ENCODE results near the gene RFX3.

Gene RFX3

DNA sequence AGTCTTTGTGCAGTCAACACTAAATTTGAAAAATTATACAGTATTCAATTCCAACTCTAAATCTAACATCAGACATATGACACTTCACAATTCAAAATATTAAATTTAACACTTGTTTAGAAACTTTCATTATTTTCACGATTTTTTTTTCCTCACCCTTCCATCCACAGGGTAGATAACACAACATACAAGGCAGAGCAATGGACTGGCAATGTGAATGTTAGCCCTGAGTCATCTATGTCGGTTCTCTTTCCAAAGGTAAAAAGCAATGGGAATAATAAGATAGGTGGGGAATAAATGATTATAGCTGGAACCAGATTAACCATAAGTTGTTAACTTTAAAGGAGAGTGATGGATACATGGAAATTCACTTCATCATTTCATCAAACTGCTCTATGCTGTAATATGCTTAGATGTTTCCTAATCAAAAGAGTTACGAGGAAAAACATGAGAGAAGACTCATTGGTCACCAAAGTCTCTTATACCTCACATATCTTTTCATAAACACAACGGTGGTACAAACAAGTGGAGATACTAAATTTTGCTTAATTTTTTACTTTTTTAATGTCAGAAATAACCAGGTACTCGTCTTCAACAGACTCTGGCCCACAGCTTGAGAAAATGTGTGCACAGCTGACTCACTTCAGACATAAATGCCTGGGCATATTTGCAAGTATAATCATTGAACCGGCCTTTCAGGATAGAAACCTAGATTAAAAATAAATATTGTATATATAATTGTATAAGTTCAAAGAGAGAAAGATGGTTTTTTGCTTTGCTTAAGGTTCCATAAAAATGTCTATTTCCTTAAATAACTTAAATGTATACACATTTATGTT lies 23.0 kb downstream of the RFX3 start:
- DNase-seq (ENCODE audit: low read depth in 1 of 2, low spot score in 1 of 2), result no peak

GRCh38 chr9:3500044-3500443 lies 25.8 kb downstream of the RFX3 start:
- DNase-seq (ENCODE audit: low read depth in 1 of 2, low spot score in 1 of 2), result no peak
- H3K4me3 ChIP-seq (replicated peaks; ENCODE audit: insufficient read depth, low read length), result no peak overlapping the region
- TF ChIP-seq GABPA (IDR thresholded peaks at IDR 0.05; ENCODE audit: low read depth) (no peak), POLR2AphosphoS5 (IDR thresholded peaks at IDR 0.05; ENCODE audit: low read depth) (no peak), SPI1 (IDR thresholded peaks at IDR 0.05; ENCODE audit: borderline replicate concordance, low read depth) (no peak)
- TF ChIP-seq, protein P1, sequence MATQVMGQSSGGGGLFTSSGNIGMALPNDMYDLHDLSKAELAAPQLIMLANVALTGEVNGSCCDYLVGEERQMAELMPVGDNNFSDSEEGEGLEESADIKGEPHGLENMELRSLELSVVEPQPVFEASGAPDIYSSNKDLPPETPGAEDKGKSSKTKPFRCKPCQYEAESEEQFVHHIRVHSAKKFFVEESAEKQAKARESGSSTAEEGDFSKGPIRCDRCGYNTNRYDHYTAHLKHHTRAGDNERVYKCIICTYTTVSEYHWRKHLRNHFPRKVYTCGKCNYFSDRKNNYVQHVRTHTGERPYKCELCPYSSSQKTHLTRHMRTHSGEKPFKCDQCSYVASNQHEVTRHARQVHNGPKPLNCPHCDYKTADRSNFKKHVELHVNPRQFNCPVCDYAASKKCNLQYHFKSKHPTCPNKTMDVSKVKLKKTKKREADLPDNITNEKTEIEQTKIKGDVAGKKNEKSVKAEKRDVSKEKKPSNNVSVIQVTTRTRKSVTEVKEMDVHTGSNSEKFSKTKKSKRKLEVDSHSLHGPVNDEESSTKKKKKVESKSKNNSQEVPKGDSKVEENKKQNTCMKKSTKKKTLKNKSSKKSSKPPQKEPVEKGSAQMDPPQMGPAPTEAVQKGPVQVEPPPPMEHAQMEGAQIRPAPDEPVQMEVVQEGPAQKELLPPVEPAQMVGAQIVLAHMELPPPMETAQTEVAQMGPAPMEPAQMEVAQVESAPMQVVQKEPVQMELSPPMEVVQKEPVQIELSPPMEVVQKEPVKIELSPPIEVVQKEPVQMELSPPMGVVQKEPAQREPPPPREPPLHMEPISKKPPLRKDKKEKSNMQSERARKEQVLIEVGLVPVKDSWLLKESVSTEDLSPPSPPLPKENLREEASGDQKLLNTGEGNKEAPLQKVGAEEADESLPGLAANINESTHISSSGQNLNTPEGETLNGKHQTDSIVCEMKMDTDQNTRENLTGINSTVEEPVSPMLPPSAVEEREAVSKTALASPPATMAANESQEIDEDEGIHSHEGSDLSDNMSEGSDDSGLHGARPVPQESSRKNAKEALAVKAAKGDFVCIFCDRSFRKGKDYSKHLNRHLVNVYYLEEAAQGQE (IDR thresholded peaks at IDR 0.05; ENCODE audit: insufficient replicate concordance, low read depth), result no peak
- TF ChIP-seq, protein P2, sequence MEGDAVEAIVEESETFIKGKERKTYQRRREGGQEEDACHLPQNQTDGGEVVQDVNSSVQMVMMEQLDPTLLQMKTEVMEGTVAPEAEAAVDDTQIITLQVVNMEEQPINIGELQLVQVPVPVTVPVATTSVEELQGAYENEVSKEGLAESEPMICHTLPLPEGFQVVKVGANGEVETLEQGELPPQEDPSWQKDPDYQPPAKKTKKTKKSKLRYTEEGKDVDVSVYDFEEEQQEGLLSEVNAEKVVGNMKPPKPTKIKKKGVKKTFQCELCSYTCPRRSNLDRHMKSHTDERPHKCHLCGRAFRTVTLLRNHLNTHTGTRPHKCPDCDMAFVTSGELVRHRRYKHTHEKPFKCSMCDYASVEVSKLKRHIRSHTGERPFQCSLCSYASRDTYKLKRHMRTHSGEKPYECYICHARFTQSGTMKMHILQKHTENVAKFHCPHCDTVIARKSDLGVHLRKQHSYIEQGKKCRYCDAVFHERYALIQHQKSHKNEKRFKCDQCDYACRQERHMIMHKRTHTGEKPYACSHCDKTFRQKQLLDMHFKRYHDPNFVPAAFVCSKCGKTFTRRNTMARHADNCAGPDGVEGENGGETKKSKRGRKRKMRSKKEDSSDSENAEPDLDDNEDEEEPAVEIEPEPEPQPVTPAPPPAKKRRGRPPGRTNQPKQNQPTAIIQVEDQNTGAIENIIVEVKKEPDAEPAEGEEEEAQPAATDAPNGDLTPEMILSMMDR (IDR thresholded peaks at IDR 0.05; ENCODE audit: insufficient read depth, low read length), result no peak
- H3K27ac ChIP-seq (replicated peaks), result no peak overlapping the region
- no peaks in the 10 kb centered on the region for H3K27me3 ChIP-seq (ENCODE audit: insufficient read depth, poor library complexity, severe bottlenecking)

More for the DNA sequence above, 23.0 kb downstream of the RFX3 start:
- H3K27ac ChIP-seq (replicated peaks), result no peak overlapping the region
- TF ChIP-seq, protein P2 (IDR thresholded peaks at IDR 0.05; ENCODE audit: insufficient read depth, low read length), result no peak
- TF ChIP-seq GABPA (IDR thresholded peaks at IDR 0.05; ENCODE audit: low read depth) (no peak), POLR2AphosphoS5 (IDR thresholded peaks at IDR 0.05; ENCODE audit: low read depth) (no peak), SPI1 (IDR thresholded peaks at IDR 0.05; ENCODE audit: borderline replicate concordance, low read depth) (no peak)
- TF ChIP-seq, protein P1 (IDR thresholded peaks at IDR 0.05; ENCODE audit: insufficient replicate concordance, low read depth), result no peak
- no peak overlapping the region for H3K4me3 ChIP-seq (replicated peaks; ENCODE audit: insufficient read depth, low read length)
- no peaks in the 10 kb centered on the region for H3K27me3 ChIP-seq (ENCODE audit: insufficient read depth, poor library complexity, severe bottlenecking)

GRCh38 chr9:3498691-3499090 lies 27.1 kb downstream of the RFX3 start:
- DNase-seq (ENCODE audit: low read depth in 1 of 2, low spot score in 1 of 2), result no peak
- Histone ChIP-seq H3K27ac (replicated peaks) (no peak overlapping the region), H3K4me3 (replicated peaks; ENCODE audit: insufficient read depth, low read length) (no peak overlapping the region), H3K27me3 (ENCODE audit: insufficient read depth, poor library complexity, severe bottlenecking) (no peaks in the 10 kb centered on the region)
- no peak for TF ChIP-seq GABPA (IDR thresholded peaks at IDR 0.05; ENCODE audit: low read depth)
- TF ChIP-seq SPI1 (IDR thresholded peaks at IDR 0.05; ENCODE audit: borderline replicate concordance, low read depth), result no peak
- no peak for TF ChIP-seq POLR2AphosphoS5 (IDR thresholded peaks at IDR 0.05; ENCODE audit: low read depth)

- Histone ChIP-seq H3K27ac (replicated peaks) (no peak overlapping the region), H3K4me3 (replicated peaks; ENCODE audit: insufficient read depth, low read length) (no peak overlapping the region), H3K27me3 (ENCODE audit: insufficient read depth, poor library complexity, severe bottlenecking) (no peaks in the 10 kb centered on the region)
- no peak for DNase-seq (ENCODE audit: low read depth in 1 of 2, low spot score in 1 of 2)
- TF ChIP-seq POLR2AphosphoS5 (IDR thresholded peaks at IDR 0.05; ENCODE audit: low read depth) (no peak), SPI1 (IDR thresholded peaks at IDR 0.05; ENCODE audit: borderline replicate concordance, low read depth) (no peak), GABPA (IDR thresholded peaks at IDR 0.05; ENCODE audit: low read depth) (no peak)
- TF ChIP-seq, protein P2 (IDR thresholded peaks at IDR 0.05; ENCODE audit: insufficient read depth, low read length), result no peak
- TF ChIP-seq, protein P1 (IDR thresholded peaks at IDR 0.05; ENCODE audit: insufficient replicate concordance, low read depth), result no peak
These were observed 27.9 kb downstream of the RFX3 start for GRCh38 chr9:3497857-3498256.

Measured in HL-60 (cell line).